GM18526 (cell line): ENCODE data around the gene UQCR10.
A peak's percentile ranks its signal among the peaks of the same experiment; 100 is the strongest.

Source experiments
- POLR2A ChIP-seq: IDR thresholded peaks from 3 replicates; pipeline ENCODE4 v1.6.1; 2011; ENCODE audit not compliant: insufficient read length; ENCODE audit errors: extremely low read depth

The UQCR10 gene

GRCh38 chr22:29750559-29751538 lies 16.3 kb upstream of the UQCR10 start:
- no peak for TF ChIP-seq POLR2A

- no peak for TF ChIP-seq POLR2A
These were observed 15.5 kb upstream of the UQCR10 start for GRCh38 chr22:29751669-29752068.

- no peak for TF ChIP-seq POLR2A
These were observed 13.1 kb upstream of the UQCR10 start for GRCh38 chr22:29753808-29754657.

- TF ChIP-seq POLR2A: no peak
These were observed 11.3 kb upstream of the UQCR10 start for GRCh38 chr22:29755889-29756288.

- TF ChIP-seq POLR2A: no peak
These were observed 10.8 kb upstream of the UQCR10 start for GRCh38 chr22:29756341-29756740.

GRCh38 chr22:29757096-29757495 lies 10.1 kb upstream of the UQCR10 start:
- no peak for TF ChIP-seq POLR2A

- TF ChIP-seq POLR2A: no peak
These were observed 9.0 kb upstream of the UQCR10 start for GRCh38 chr22:29758068-29758622.

- no peak for TF ChIP-seq POLR2A
These were observed 8.2 kb upstream of the UQCR10 start for GRCh38 chr22:29758959-29759358.

GRCh38 chr22:29762263-29762662 lies 4.9 kb upstream of the UQCR10 start:
- no peak for TF ChIP-seq POLR2A

- no peak for TF ChIP-seq POLR2A
These were observed 1.1 kb upstream of the UQCR10 start for GRCh38 chr22:29765905-29766631.

- peak; percentile 73 for TF ChIP-seq POLR2A
These were observed 468 bp upstream of the UQCR10 start, which contains the start of gene ZMAT5 for GRCh38 chr22:29766632-29767170. Gene ZMAT5, minus strand, starts transcription at chr22:29767007. Its CDS starts 18,463 bp downstream, at chr22:29748544.

GRCh38 chr22:29768052-29768693 lies 1.0 kb downstream of the UQCR10 start:
- TF ChIP-seq POLR2A: no peak

GRCh38 chr22:29769723-29770321 lies 2.7 kb downstream of the UQCR10 start:
- TF ChIP-seq POLR2A: no peak
